GM12873 (cell line): ENCODE data around the gene ITGA2.

Source experiments
- TF ChIP-seq, protein P1 (sequence below): IDR thresholded peaks from 2 replicates; pipeline ENCODE4 v1.5.1; 2012; ENCODE audit warnings: low read depth, mild to moderate bottlenecking, moderate library complexity, low read length, control low read depth; ENCODE audit not compliant: insufficient read depth; ENCODE audit errors: missing control alignments

The ITGA2 gene

DNA sequence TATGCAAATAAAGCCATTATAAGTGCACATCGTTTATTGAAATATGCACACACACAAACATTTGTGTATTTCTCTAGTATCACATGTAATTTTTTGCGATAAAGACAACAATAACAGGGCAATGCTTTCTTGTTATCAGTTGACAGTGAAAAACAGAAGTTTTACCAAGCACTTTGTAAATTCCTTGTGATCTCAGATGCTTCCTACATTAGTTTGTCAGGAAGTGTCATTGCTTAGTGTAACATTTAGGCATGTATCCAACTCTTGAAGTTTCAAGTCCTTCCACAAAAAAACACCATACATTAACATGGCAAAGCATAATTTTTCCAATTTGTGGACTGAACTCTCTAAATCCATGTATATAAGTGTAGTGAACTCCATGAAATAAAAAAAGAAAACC, 74.0 kb downstream of the ITGA2 start:
- TF ChIP-seq, protein P1, sequence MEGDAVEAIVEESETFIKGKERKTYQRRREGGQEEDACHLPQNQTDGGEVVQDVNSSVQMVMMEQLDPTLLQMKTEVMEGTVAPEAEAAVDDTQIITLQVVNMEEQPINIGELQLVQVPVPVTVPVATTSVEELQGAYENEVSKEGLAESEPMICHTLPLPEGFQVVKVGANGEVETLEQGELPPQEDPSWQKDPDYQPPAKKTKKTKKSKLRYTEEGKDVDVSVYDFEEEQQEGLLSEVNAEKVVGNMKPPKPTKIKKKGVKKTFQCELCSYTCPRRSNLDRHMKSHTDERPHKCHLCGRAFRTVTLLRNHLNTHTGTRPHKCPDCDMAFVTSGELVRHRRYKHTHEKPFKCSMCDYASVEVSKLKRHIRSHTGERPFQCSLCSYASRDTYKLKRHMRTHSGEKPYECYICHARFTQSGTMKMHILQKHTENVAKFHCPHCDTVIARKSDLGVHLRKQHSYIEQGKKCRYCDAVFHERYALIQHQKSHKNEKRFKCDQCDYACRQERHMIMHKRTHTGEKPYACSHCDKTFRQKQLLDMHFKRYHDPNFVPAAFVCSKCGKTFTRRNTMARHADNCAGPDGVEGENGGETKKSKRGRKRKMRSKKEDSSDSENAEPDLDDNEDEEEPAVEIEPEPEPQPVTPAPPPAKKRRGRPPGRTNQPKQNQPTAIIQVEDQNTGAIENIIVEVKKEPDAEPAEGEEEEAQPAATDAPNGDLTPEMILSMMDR, result no peak

DNA sequence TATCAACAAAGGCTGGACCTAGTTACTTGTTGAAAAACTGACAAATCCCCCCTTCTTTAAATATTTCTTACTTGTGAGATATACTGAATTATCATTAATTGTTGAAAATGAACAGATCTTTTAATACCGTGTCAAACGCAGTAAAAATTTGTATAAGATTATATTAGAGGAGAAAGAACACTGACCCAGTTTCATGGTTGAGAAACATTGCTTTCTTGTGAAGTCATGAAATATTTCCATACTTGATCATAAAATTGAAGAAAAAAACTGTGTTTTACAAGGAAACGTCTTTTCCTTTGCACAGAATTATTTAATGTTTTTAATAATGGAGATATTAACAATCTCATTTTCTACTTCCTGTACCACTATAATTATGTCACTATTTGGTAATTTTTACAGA, 74.6 kb downstream of the ITGA2 start:
- TF ChIP-seq, protein P1, result no peak

DNA sequence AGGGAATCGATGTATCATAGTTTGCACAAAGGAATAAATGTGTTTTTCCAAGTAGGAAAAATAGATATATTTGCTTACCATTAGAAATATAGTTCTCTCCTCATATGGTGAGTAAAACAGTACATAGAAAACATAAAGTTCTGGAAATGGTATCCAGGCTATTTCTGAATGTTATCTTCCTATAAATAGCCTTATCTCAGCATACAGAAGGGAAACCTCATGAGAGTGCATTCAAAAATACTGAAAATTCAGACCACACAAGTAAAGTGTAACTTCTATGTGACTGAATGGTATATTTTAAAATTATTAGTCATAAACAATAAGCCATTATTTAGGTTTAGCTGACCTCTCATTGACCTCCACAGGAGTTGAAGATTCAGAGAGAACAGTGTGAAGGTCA, 76.9 kb downstream of the ITGA2 start:
- TF ChIP-seq, protein P1, result no peak

DNA sequence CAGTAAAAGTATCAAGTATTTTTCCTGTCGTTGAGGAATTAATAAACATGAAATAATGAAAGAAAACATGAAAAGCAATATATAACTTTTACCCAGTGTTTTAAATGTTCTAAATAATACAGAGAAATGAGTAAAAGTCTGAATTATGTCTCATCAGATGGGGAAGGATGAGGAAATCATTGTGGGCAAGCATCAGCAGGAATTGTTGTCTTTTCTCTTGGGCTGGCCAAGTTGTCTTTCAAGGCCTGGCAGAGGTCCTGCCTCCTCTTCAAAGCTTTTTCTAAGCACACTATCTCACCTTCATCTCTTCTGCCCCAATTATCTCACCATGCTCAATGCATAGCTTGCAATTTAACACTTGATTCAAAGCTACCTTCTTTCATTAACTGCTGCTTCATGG, 78.5 kb downstream of the ITGA2 start:
- TF ChIP-seq, protein P1, result no peak

DNA sequence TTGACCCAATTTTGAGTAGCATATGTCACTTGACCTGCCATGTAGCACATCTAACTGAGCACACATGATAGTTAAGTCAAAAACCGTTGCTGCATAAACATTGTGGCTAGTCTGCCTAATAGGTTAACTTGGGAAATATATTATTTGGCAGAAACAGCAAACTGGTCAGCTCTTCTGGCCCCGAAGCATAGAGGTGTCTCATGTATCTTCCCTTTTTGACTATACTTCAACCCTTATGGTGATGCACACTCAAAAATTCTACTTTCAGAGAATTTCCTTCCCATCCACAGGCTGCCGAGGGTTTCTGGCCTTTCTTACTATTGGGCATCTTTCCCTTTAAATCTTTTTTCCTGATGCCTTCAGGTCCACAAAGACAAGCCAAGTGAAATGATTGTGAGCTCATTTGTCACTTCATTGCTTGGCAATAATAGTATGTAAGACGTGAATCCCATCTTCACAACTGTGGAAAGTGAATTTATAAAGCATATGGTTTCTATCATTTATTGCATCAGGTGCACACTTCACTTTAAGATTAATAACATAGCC, 79.2 kb downstream of the ITGA2 start:
- TF ChIP-seq, protein P1, result no peak

DNA sequence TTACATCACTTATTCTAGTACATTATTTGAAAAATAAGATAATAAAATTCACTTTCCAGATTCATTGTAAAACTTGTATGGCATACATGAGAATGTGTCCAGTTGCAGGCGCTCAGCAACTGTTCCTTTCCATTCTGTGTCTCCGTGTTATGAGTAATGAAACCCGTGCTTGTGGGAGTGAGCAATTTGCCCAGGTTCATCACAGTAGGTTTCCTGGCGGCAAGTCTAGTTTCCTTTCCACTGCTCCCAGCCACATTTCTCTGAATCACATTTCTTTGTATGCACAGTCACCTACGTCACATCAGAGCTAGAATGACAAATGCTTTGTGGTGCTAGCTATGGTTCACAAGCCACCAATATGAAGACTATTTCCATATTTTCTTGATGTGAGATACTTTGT, 80.5 kb downstream of the ITGA2 start:
- TF ChIP-seq, protein P1, result no peak

DNA sequence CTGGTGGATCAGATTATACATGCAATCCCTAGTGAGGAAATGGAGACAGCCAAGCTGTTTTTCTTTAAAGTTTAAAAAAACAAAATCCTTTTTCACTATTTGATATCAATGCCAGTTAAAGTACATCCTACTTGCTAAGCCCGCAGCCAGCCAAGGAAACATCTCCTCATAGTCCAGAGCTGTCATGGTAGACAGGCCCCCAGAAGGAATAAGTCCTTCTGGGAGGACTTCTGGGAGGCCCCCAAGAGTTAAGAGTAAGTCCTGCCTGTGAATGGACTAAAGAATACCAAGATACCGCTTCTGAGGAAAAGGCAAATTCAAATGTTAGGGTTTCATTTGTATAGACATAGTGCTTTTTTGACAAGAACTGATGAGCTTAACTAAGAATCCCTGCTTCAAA, 82.1 kb downstream of the ITGA2 start:
- TF ChIP-seq, protein P1, result no peak
